Brain pericyte (primary cell): ENCODE data around the gene ZNF680.
A peak's percentile ranks its signal among the peaks of the same experiment; 100 is the strongest.
"Not testable (repeated sequence)": the region's sequence is repeated elsewhere in the genome, so short reads cannot be mapped to it uniquely, and the experiment has no call there.

Experiments used
- DNase-seq: peaks from one replicate; pipeline ENCODE4 v3.0.0-alpha.2; 2012; ENCODE audit warnings: low read depth, low spot score

Gene ZNF680

DNA sequence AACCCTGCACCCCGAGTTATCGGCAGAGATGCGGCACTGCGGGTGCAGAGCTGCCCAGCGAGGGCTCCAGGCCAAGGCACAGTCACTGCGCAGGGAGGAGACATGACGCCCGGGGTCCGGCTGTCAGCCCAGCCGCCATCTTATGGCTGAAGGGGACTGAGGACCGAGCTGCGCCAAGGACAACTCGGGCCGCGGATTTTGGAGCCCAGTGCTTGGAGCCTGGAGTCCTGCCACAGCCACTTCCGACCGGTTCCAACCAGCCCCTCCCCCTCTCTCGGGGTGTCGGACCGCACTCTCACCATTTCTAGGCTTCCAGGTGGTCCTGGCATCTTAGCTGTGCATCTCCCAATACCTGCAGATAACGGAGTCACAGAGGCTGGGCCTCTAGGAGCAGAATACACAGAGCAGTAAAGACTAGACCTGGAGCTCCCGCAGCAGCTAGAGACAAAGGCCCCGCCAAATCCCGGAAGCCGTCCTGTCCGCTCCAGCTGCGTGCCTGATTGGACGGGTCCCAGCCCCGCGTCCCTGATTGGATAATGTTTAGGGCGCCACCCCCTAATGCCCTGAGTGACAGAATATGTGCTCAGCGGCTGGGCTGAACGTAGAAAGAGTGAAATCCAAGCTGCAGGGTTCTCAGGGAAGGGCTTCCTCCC lies at the start of gene ZNF680:
Gene ZNF680, minus strand, starts transcription at position 446 of the 653 bp plus-strand sequence. Its CDS starts 117 bp downstream, at position 329.
- DNase-seq = peak; percentile 85

DNA sequence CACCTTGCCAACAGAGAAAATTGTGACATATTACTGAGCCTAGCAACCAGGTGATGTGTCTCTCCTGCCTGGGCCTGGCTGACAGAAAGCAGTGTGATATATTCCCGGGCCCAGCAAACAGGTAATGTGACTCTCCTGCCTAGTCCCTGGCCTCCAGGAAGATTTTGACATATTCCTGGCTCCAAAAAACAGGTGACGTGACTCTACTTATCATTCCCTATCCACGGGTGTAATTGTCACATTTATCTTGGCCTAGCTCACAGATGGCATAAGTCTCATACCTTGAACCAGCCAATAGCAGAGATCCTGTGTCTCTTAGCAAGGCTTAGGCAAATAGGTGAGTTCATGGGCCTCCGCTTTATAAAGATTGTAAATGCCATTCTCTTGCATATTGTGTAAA lies 49.6 kb upstream of the ZNF680 start:
- DNase-seq = no peak

DNA sequence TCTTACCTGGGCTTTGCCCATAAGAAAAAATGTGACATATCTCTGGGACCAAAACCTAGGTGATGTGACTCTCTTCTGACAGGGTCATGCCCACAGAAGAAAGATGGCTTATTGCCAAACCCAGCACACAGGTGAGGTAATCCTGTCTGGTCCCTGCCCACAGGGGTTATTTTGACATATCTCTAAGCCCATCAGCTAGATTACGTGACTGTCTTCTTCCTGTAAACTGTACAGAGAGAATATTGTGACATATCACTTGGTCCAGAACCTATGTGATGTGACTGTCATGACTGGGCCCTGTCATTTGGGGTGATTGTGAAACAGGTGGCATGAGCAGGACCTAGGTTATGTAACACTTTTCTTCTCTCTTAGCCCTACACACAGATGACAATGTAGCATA lies 48.8 kb upstream of the ZNF680 start:
- no peak for DNase-seq

DNA sequence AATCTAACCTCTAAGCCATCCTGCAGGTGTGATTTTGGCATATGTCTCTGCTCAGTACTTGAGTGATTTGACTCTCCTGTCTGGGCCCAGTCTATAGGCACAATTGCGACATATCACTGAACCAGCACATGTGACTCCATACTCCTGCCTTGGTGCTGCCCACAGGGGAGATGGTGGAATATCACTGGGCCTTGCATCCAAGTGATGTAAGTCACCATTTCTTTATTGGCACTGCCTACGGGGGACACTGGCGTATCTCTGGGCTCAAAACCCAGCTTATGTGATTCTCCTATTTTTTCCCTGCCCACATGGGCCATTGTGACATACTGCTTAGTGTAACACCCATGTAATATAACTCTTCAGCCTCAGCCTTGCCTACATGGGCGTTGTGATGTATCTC lies 48.1 kb upstream of the ZNF680 start:
- DNase-seq = no peak

DNA sequence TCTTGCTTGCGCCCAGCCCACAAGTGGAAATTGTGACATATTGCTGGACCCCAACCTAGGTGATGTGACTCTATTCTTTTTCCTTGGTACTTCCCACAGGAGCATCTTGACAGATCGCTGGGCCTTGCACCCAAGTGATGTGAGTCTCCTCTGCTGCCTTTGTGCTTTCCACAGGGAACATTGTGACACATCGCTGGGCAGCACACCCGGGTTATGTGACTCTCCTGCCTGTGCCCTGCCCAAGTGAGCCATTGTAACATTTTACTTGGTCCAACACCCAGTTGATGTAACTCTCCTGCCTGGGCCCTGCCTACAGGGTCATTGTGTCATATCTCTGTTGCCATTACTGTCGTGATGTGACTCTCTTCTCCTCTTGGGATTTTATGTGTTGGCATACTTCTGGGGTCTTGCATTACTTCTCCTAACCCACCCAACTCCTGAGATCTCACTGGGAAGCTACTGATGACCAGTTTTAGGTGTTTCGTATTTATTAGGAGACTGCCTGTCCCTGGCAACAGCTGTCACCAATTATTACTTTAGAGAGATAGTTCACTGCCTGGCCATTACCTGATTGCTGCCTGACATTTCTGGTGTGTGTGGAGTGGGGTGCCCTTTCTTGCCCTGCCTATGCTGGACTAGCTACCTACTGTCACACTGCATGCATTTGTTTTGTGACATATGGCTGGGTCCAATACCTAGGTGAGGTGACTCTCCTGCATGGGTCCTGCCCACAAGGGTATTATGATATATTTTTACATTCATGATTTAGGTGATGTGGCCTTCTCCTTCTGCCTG lies 45.4 kb upstream of the ZNF680 start:
- no peak for DNase-seq

DNA sequence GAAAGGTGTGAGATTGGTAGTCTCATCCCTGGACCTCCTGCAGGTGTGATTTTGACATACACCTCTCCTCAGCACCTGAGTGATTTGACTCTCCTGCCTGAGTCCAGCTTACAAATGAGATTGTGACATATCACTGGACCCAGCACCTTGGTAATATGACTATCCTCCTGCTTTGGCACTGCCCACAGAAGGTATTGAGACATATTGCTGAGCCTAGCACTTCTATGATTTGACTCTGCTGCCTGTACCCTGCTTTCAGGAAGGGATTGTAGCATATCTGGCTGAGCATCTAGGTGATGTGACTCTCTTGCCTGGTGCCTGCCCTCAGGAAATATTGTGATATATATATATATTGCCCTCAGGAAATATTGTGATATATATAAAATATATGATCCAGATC lies 43.5 kb upstream of the ZNF680 start:
- DNase-seq = no peak

DNA sequence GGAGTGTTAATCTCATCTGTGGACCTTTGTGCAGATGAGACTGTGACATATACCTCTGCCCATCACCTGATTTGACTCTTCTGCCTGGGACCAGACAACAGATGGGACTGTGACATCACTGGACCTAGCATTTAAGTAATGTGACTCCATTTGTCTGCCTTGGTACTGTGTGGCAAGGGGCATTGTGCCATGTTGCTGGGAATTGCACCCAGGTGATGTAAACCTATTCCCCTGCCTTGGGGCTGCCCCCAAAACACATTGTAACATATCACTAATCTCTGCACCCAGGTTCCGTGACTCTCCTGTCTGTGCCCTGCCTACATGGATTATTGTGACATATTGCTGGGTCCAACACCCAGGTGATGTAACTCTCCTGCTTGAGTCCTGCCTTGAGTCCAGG lies 40.4 kb upstream of the ZNF680 start:
- no peak for DNase-seq

DNA sequence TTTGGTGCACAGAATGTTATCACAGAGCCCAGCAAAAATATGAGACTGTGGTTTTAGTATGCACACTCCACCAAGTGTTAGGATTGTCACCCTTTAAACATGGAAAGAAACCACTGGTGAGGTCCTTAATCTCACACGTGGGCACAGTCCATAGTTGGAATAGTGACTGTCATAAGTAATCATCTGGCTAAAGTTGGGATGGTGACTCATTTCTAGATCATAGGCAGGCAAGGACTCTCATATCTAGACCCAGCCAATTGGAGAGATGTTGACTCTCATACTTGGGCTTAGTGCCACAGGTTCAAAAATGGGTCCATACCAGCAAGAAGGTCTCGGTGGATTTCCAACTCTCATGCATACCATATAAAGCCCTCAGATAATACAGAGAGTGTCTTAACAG lies 39.6 kb upstream of the ZNF680 start:
- DNase-seq = no peak

DNA sequence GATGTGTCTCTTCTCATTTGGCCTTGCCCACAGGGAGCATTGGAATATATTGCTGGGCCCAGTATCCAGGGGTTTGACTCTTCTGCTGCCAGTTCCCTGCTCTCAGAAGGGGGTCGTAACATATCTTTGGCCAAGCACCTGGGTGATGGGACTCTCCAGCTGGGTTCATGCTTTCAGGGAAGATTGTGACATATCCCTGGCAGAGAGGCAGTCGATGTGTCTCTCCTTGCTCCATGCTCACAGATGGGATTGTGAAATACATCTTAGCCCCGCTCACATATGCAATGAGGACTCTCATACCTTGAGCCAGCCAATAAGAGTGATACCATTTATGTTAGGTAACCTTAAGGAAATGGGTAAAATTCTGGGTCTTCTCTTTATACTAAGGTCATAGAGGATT lies 39.2 kb upstream of the ZNF680 start:
- DNase-seq = no peak

DNA sequence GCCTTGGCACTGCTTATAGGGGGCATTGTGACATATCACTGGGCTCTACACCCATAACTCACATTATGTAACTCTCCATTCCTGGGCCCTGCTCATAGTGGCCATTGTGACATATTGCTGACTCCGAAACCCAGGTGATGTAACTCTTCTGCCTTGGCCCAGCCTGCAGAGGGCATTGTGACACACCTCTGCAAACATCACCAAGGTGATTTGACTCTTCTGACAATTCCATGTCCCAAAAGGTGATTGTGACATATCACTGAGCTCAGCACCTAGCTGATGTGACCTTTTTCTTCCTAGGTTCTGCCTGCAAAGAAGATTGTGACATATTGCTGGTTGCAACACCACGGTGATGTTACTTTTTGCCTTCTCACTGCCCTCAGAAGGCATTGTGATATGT lies 36.5 kb upstream of the ZNF680 start:
- DNase-seq = no peak

DNA sequence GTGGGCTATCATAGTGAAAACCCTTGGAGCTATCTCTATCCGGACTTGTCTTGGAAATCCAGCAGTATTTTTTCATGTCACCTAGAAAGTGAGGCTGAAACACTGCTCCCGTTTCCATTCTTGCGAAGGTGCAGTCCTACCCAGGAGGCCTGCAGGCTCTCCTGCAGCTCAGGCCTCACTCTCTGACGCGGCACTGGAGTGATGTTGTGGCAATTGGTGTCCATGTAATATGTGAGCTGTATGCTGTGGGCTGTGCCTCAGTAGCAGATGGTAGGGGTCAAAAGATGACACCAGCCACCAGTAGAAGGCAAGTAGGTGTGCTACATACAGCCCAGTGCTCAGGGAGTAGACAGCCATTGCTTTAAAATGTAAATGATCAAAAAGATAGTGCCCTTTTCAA lies 28.1 kb upstream of the ZNF680 start:
- DNase-seq = no peak

DNA sequence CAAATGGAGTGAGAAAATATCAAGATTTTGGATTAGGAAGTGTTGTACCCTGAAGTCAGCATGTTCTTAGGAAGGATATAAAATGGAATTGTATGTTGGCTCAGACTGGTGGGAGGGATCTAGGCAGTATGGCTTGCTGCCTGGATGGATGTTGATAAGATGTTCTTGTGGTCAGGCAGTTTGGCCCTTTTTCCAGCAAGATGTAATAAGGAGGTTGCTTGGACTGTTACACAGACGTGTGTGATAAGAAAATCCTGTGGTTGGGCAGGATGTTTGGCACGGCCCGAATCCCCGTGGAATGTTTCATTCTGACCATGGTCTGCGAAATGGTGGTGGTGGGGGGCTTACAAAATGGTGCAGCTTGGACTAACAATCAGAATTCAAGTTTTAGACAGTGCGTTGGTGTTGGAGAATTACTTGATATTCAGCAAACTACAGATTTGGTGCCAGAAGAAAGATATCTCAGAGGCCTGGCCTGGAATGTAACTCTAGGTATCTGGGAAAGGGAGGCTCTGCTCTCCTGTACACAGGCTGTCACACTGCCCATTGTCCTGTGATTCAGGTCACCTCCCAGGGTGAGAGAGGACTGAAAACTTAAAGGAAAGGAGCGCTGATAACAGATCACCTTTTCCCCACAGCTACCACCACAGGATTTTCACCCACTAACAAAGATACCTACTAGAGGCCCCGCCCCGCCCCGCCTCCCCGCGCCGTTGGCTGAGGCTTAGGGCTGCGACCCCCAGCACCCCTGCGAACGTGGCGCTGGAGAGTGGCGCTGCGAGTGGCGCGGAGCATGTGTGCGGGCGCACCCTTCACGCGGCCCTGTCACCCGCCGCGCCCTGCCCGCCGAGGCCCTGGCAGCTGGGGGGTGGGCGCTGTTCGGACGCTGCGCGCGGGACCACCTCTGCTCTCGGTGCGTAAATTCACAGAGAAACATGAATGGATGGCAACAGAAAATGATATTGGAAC lies 19.3 kb upstream of the ZNF680 start:
- no peak for DNase-seq

DNA sequence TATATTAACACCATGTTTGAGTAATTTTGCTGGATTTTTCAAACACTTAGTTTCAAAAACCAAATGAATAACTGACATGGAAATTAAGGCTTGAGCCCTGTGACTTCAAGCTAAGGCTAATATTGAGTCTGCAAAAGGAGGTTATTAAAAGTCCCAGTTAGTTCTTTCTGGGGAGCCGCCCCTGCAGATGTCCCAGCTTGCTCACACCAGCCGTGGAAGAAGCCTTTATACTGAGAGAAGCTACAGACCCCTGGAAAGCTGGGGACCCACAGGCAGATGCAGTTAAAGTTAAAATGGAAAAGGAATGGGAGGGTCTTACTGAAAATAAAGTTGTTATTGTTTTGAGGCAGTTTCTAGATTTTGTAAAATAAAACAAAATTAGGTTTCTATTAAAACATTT lies 18.5 kb upstream of the ZNF680 start:
- DNase-seq = no peak

DNA sequence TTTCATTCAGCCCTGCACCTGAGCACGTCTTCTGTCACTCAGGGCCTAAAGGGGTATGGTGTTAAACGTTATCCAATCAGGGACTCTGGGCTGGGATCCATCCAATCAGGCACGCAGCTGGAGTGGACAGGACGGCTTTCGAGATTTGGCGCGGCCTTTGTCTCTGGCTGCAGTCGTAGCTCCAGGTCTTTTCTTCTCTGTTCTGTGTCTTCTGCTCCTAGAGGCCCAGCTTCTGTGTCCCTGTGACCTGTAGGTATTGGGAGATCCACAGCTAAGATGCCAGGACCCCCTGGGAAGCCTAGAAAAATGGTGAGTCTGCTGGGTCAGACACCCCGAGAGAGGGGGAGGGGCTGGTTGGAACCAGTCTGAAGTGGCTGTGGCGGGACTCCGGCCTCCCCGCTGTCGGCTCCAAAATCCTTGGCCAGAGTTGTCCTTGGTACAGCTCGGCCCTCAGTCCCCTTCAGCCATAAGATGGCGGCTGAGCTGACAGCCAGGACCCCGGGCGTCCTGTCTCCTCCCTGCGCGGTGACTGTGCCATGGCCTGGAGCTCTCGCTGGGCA lies 11.7 kb upstream of the ZNF680 start:
- no peak for DNase-seq

DNA sequence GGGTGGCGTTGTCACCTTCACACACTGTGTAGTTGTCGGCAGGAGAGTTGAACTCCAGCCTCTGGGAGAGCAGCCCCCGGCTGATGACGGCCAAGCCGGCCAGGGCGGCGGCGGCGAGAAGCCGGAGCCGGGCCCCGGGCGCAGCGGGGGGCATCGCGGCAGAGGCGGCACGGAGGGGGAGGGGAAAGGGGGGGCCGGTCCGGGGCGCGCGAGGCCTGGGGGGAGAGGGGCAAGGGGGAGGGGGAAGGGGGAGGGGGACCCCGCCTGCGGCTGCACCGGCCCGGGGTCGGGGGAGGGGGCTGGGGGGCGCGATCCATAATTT lies 7.4 kb upstream of the ZNF680 start:
- not testable (repeated sequence) for DNase-seq

DNA sequence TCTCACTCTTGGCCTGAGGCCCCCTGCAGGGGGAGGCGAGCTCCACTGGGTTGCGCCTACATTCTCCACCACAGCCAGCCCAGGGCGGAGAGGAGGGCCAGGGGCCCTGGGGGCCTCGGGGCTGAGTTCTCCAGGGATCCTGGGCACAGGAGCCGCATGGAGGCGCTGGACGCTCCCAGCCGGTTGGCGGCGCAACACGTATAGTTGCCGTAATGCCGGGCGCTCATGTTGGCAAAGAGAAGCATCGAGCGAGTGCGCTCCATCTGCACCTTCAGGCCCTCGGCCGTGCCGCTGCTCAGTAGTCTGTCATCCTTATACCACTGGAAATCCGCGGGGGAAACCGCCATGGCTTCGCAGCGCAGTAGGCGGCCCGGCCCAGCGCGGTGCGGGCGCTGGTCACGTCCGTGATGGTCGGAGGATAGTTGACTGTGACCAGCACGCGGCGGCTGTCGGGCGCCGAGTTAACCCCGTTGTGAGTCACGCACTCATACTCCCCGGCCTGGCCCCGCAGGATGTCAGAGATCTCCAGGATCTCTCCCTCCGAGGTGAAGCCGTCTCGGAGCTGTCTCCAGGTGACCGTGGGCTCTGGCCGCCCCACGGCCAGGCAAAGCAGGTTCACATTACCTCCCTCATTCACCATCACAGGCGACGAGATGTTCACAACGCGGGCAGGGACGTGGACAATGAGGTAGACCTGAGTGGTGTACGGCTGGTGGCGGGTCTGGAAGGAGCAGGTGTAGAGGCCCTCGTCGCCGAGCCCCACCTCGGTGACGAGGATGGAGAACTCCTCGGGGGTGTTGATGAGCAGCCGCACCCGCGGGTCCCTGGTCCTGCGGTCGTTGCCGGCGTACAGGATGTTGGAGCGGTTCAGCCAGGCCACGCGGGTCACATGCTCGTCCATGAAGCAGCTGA lies 6.8 kb upstream of the ZNF680 start:
- DNase-seq = not testable (repeated sequence)

DNA sequence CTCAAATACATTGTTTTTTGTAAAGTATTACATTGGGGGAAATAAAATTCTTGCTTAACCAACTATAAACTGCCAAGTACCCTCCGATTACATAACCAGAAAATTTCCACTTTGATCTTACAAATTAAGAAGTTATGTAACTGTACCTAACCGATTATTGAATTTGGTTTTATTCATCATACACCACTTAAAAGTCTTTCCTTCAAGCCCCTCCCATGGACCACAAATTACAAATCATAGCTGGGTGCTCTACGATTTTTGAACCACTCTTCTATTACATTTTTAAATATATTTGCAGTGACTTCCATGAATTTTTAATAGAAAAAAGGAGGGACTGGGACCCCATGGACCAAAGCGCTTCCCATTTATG lies 630 bp downstream of the ZNF680 start:
- DNase-seq = no peak

DNA sequence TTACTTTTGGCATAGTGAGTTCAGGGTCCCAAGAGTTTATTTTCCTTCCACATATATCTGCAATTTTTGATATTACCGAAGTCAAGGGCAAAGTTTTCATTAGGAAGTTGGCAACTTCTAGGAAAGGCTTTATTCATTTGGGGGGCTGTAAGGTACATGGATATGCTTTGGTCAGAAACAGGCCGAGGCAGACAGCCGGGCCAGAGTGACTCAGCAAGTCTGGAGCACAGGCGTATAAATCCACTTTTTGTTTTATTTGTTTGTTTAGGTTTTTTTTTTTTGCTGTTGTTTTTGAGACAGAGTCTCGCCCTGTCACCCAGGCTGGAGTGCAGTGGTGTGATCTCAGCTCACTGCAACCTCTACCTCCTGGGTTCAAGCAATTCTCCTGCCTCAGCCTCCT lies 3.7 kb downstream of the ZNF680 start:
- DNase-seq = no peak

DNA sequence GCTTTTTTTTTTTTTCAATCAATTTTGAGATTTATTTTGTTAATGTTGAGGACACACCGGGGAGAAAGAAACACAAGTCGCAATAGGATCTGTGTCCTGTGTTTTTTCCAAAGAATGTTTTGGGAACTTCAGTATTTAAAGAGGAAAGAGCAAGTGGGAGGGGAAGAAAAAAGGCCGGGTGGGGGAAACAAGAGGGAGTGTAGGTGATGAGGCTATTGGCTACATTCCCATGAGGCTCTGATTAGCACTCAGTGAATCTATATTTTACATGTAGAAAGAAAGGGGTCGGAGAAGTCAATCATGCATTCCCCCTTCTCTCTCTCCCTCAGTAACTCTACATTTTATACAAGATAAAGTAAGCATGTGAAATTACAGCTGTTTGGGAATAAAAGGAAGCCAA lies 4.1 kb downstream of the ZNF680 start:
- no peak for DNase-seq

DNA sequence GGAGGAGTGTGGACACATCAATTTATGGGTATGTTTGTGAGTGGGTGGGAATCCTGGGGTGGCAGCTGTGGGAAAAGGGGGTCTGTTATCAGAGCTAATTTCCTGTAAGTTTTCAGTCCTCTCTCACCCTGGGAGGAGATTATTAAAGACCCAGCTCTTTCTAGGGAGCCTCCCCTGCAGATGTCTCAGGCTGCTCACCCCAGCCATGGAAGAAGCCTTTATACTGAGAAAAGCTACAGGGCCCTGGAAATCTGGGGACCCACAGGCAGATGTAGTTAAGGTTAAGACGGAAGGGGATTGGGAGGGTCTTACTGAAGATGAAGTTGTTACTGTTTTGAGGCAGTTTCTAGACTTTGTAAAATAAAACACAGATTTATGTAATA lies 4.6 kb downstream of the ZNF680 start:
- DNase-seq = no peak
